Panc1 (cell line): ENCODE results near the gene PCDH7. TPM values are rescaled to one million over a fixed set of nuclear protein-coding genes. Genes with fewer than 3 reads are reported as not detected.

ENCODE experiments used
- ATAC-seq: fragments of 200-7000 bp; cut with Tn5 transposase; 2 replicates; pipeline ENCODE4 v1.9.1; 2020; ENCODE audit warnings: mild to moderate bottlenecking, moderate library complexity
- BruUV-seq: library from RNA; stranded (reverse); fragments of 400-500 nt; replicated peaks from 2 replicates; lab custom pipeline; 2021; lab: Mats Ljungman, UMichigan
- CTCF ChIA-PET: fragments of 300-600 bp; sonication (Branson Sonifier 250); formaldehyde crosslinking; loops from one replicate; lab custom pipeline; 2022; ENCODE audit warnings: antibody characterized with exemption; lab: Charles Lee
- POLR2A ChIA-PET: fragments of 300-600 bp; sonication (Branson Sonifier 250); formaldehyde crosslinking; loops from one replicate; lab custom pipeline; 2022; ENCODE audit warnings: antibody characterized with exemption; lab: Charles Lee
- DNase-seq: peaks from one replicate; pipeline ENCODE4 v3.0.0-alpha.2; 2010; ENCODE audit warnings: low read depth, low spot score
- H3K27ac ChIP-seq: 2 replicates; pipeline ENCODE4 v1.5.1; 2011; ENCODE audit warnings: mild to moderate bottlenecking, low read length, inconsistent platforms
- H3K27me3 ChIP-seq: fragments of 200-500 bp; sonication (Bioruptor generic); 2 replicates; pipeline ENCODE4 v1.6.0; 2014; ENCODE audit warnings: low read length, inconsistent platforms; ENCODE audit not compliant: control insufficient read depth, insufficient read depth
- H3K36me3 ChIP-seq: fragments of 200-500 bp; sonication (Bioruptor generic); 2 replicates; pipeline ENCODE4 v1.5.1; 2014; ENCODE audit warnings: inconsistent platforms, mild to moderate bottlenecking, low read length, moderate library complexity; ENCODE audit not compliant: control insufficient read depth, insufficient read depth
- H3K4me1 ChIP-seq: 2 replicates; pipeline ENCODE4 v1.5.1; 2011; ENCODE audit warnings: inconsistent platforms, mild to moderate bottlenecking, low read length, moderate library complexity; ENCODE audit not compliant: control insufficient read depth, insufficient read depth
- H3K4me3 ChIP-seq, 2 experiments: 2 replicates each; pipeline ENCODE4 v1.5.1; 2011 to 2012; ENCODE audit warnings: low read depth in 2 of 2, low read length in 2 of 2, mild to moderate bottlenecking in 2 of 2, inconsistent platforms in 1 of 2, moderate library complexity in 1 of 2
- H3K9me3 ChIP-seq: fragments of 200-500 bp; sonication (Bioruptor generic); 2 replicates; pipeline ENCODE4 v1.5.1; 2014; ENCODE audit warnings: low read depth, mild to moderate bottlenecking, inconsistent platforms, low read length, moderate library complexity; ENCODE audit not compliant: control insufficient read depth, insufficient read depth
- CTCF ChIP-seq: fragments of 450-650 bp; IDR thresholded peaks from 2 replicates; pipeline ENCODE4 v1.5.1; 2017; ENCODE audit warnings: mild to moderate bottlenecking
- POLR2AphosphoS5 ChIP-seq: IDR thresholded peaks from 2 replicates; pipeline ENCODE4 v1.6.1; 2012; ENCODE audit warnings: mild to moderate bottlenecking, low read depth, low read length, moderate library complexity
- REST ChIP-seq, 2 experiments: IDR thresholded peaks; 2 replicates each; pipeline ENCODE4 v1.6.1; 2011 to 2012; ENCODE audit warnings: low read depth in 2 of 2, control low read depth in 1 of 2, low read length in 1 of 2, mild to moderate bottlenecking in 1 of 2, moderate library complexity in 1 of 2; ENCODE audit not compliant: insufficient read depth in 1 of 2
- SIN3A ChIP-seq: IDR thresholded peaks from 2 replicates; pipeline ENCODE4 v1.6.1; 2012; ENCODE audit warnings: low read depth, mild to moderate bottlenecking, low read length, moderate library complexity, borderline replicate concordance; ENCODE audit not compliant: insufficient read depth
- TCF7L2 ChIP-seq: IDR thresholded peaks from 2 replicates; pipeline ENCODE4 v1.6.1; 2011; ENCODE audit warnings: mild to moderate bottlenecking, low read depth, low read length, inconsistent platforms
- in situ Hi-C: cut with HindIII; loops from 2 replicates; pipeline ENCODE4 v1.10.0; 2016; ENCODE audit warnings: low sequenced_read_pairs, low pct_unique_long_range_greater_than_20kb
- intact Hi-C: fragments of 100-400 bp; cut with micrococcal nuclease; formaldehyde crosslinking; loops from one replicate; pipeline ENCODE4 v1.10.0; 2022; ENCODE audit not compliant: unreplicated experiment
- total RNA-seq: library from RNA; stranded (reverse); gene quantifications from one replicate; pipeline ENCODE4 v1.2.1, GENCODE V29; 2021; ENCODE audit not compliant: unreplicated experiment

Gene PCDH7
- total RNA-seq, 1 experiment from 2014 or later, result 31.6 TPM

- no peak for ATAC-seq
- H3K9me3 ChIP-seq, result no peaks in the 10 kb centered on the region
- no peaks in the 10 kb centered on the region; the same call in 1 of the 2 replicates for H3K4me1 ChIP-seq
- no peak for DNase-seq
- POLR2A ChIA-PET, result no interaction called here
- intact Hi-C loops, result no loop called here
- no peak overlapping the region for H3K27ac ChIP-seq
- no TSS peak for BruUV-seq
- no peaks in the 10 kb centered on the region for H3K27me3 ChIP-seq
- no peaks in the 10 kb centered on the region for H3K36me3 ChIP-seq
- no peak overlapping the region for H3K4me3 ChIP-seq
- CTCF ChIA-PET, result no interaction called here
- TF ChIP-seq POLR2AphosphoS5 (no peak), REST (IDR thresholded peaks at IDR 0.05; ENCODE audit: insufficient read depth in 1 of 2, low read depth in 2 of 2, low read length in 1 of 2) (no peak), CTCF (no peak), TCF7L2 (no peak), SIN3A (no peak)
- in situ Hi-C loops, result no loop called here
Measured at GRCh38 chr4:30744957-30745640, 24.9 kb downstream of the PCDH7 start.

- TF ChIP-seq POLR2AphosphoS5, result no peak
- TF ChIP-seq TCF7L2, result no peak
- no peak for TF ChIP-seq REST (IDR thresholded peaks at IDR 0.05; ENCODE audit: insufficient read depth in 1 of 2, low read depth in 2 of 2, low read length in 1 of 2)
- TF ChIP-seq SIN3A, result no peak
- TF ChIP-seq CTCF, result no peak
- Histone ChIP-seq H3K36me3 (no peaks in the 10 kb centered on the region), H3K27me3 (no peaks in the 10 kb centered on the region), H3K9me3 (no peaks in the 10 kb centered on the region), H3K27ac (no peak overlapping the region), H3K4me1 (no peaks in the 10 kb centered on the region; the same call in 1 of the 2 replicates), H3K4me3 (no peak overlapping the region)
- no TSS peak for BruUV-seq
- in situ Hi-C loops (no loop called here), intact Hi-C loops (no loop called here)
- POLR2A ChIA-PET, result no interaction called here
- DNase-seq, result no peak
- CTCF ChIA-PET, result no interaction called here
- ATAC-seq, result no peak
Measured at GRCh38 chr4:30746735-30747134, 26.6 kb downstream of the PCDH7 start.
